Testis (tissue), 2 donors: ENCODE data around the gene PTPRQ.

Experiments
- POLR2A ChIP-seq: fragments of 450-650 bp; IDR thresholded peaks from one replicate; pipeline ENCODE4 v1.6.1; 2017; ENCODE audit warnings: antibody characterized with exemption, mild to moderate bottlenecking, moderate library complexity
- TF ChIP-seq, protein P1 (sequence below), 3 experiments: fragments of 450-650 bp in 2 of 3; fragments of 200-600 bp in 1 of 3; sonication (generic) in 1 of 3; IDR thresholded peaks; one replicate each; pipeline ENCODE4 v1.5.1; 2016 to 2019; ENCODE audit warnings: antibody characterized with exemption in 3 of 3, mild to moderate bottlenecking in 2 of 3, moderate library complexity in 1 of 3

DNA sequence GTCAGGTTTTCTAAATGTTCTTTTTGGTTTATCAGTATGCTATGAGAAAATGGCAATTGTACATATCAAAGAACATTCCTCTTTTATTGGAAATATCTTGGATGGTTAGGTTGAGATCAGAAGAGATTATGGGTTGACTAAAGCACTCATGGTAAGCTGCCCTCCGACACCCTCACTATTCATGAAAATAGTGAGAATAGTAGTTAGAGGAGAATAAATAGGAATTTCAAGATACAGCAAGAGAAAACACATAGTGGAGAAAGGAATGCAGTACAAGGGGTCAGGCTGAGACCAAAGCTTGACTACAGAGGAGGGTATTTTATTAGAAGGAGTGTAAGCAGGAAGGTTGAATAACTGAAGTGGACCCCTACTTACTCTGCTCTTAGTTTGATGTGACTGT lies 112.5 kb downstream of the PTPRQ start:
- TF ChIP-seq, protein P1, sequence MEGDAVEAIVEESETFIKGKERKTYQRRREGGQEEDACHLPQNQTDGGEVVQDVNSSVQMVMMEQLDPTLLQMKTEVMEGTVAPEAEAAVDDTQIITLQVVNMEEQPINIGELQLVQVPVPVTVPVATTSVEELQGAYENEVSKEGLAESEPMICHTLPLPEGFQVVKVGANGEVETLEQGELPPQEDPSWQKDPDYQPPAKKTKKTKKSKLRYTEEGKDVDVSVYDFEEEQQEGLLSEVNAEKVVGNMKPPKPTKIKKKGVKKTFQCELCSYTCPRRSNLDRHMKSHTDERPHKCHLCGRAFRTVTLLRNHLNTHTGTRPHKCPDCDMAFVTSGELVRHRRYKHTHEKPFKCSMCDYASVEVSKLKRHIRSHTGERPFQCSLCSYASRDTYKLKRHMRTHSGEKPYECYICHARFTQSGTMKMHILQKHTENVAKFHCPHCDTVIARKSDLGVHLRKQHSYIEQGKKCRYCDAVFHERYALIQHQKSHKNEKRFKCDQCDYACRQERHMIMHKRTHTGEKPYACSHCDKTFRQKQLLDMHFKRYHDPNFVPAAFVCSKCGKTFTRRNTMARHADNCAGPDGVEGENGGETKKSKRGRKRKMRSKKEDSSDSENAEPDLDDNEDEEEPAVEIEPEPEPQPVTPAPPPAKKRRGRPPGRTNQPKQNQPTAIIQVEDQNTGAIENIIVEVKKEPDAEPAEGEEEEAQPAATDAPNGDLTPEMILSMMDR (IDR thresholded peaks at IDR 0.05) = no peak
- no peak for TF ChIP-seq POLR2A
